ENCODE data around the gene CRNKL1.

GRCh38 chr20:20095114-20095872 lies 43.0 kb upstream of the CRNKL1 start:
- TF ChIP-seq CTCF (IDR thresholded peaks at IDR 0.05) (no peak), POLR2A (IDR thresholded peaks at IDR 0.05) (no peak), EP300 (IDR thresholded peaks at IDR 0.05) (no peak), POLR2AphosphoS5 (IDR thresholded peaks at IDR 0.05) (no peak)

Data from stomach (tissue), 4 donors.